Coronary artery (tissue), 2 donors: ENCODE results near the gene FLT3LG.

Experiments used
- DNase-seq: peaks from one replicate; pipeline ENCODE4 v3.0.0-alpha.2; 2017; ENCODE audit warnings: low spot score
- H3K27ac ChIP-seq, 2 donors: fragments of 200-600 bp; sonication (generic); one replicate each; pipeline ENCODE4 v1.5.1; 2016 to 2019
- H3K4me3 ChIP-seq: fragments of 200-600 bp; sonication (generic); 2 replicates; pipeline ENCODE4 v1.5.1; 2016; ENCODE audit warnings: mild to moderate bottlenecking, moderate library complexity
- CTCF ChIP-seq: fragments of 200-600 bp; sonication (generic); IDR thresholded peaks from one replicate; pipeline ENCODE4 v1.5.1; 2019; ENCODE audit warnings: antibody characterized with exemption

FLT3LG gene

GRCh38 chr19:49447485-49448431 is 26.3 kb upstream of the FLT3LG start:
- H3K4me3 ChIP-seq = no peak overlapping the region
- DNase-seq = no peak
- no peak for TF ChIP-seq CTCF
- peak overlapping the region in 1 of 2 donors; percentile 28 for H3K27ac ChIP-seq

GRCh38 chr19:49448432-49448786 is 25.6 kb upstream of the FLT3LG start:
- no peak overlapping the region for H3K4me3 ChIP-seq
- TF ChIP-seq CTCF = no peak
- no peak overlapping the region for H3K27ac ChIP-seq
- no peak for DNase-seq

- Histone ChIP-seq H3K4me3 (no peak overlapping the region), H3K27ac (no peak overlapping the region)
- TF ChIP-seq CTCF = no peak
- DNase-seq = no peak
Observed at GRCh38 chr19:49450405-49450804, 23.6 kb upstream of the FLT3LG start.

GRCh38 chr19:49451430-49452181 is 22.4 kb upstream of the FLT3LG start, which contains the start of gene PIH1D1:
Gene PIH1D1, minus strand, starts transcription at chr19:49451814. Its CDS starts 240 bp downstream, at chr19:49451574.
- no peak for TF ChIP-seq CTCF
- Histone ChIP-seq H3K4me3 (peak within 1 kb of the TSS; percentile 87), H3K27ac (peak within 1 kb of the TSS; percentile 88 to 95)
- peak; percentile 97 for DNase-seq

GRCh38 chr19:49453013-49453756 is 20.8 kb upstream of the FLT3LG start, which contains the start of gene ALDH16A1:
Gene ALDH16A1, plus strand, starts transcription at chr19:49453225. Its CDS starts 107 bp downstream, at chr19:49453332.
- Histone ChIP-seq H3K27ac (peak within 1 kb of the TSS; percentile 88 to 95), H3K4me3 (peak within 1 kb of the TSS; percentile 87)
- peak; percentile 98 for DNase-seq
- TF ChIP-seq CTCF = no peak

GRCh38 chr19:49453757-49454240 is 20.2 kb upstream of the FLT3LG start:
- no peak for TF ChIP-seq CTCF
- Histone ChIP-seq H3K27ac (peak overlapping the region; percentile 88 to 95), H3K4me3 (peak overlapping the region; percentile 87)
- no peak for DNase-seq
